Right lobe of liver (tissue), 6 donors: ENCODE measurements around the gene FBXO31. TPM values are rescaled to one million over a fixed set of nuclear protein-coding genes. Genes with fewer than 3 reads are reported as not detected.

Experiments used
- ATAC-seq, 4 donors: fragments of 200-7000 bp; cut with Tn5 transposase; one replicate each; pipeline ENCODE4 v1.9.1; 2020; ENCODE audit warnings: mild to moderate bottlenecking in 4 of 4, moderate library complexity in 4 of 4
- DNase-seq, 3 donors: peaks; one replicate each; pipeline ENCODE4 v3.0.0-alpha.2; 2020
- H3K27ac ChIP-seq, 3 donors: fragments of 200-600 bp; one replicate each; pipeline ENCODE4 v1.8.0; 2022
- H3K27me3 ChIP-seq, 2 donors: fragments of 200-600 bp; one replicate each; pipeline ENCODE4 v1.8.0; 2022
- H3K36me3 ChIP-seq, 4 donors: fragments of 200-600 bp; sonication (generic) in 1 of 4; one replicate each; pipeline versions ENCODE4 v1.5.1 to v1.8.0; 2017 to 2022; ENCODE audit warnings: control low read depth in 1 of 4
- H3K4me1 ChIP-seq, 4 donors: fragments of 200-600 bp; sonication (generic) in 1 of 4; one replicate each; pipeline versions ENCODE4 v1.5.1 to v1.8.0; 2017 to 2022; ENCODE audit warnings: control low read depth in 1 of 4
- H3K4me3 ChIP-seq, 3 donors: fragments of 200-600 bp; one replicate each; pipeline ENCODE4 v1.8.0; 2022
- H3K9me3 ChIP-seq, 4 donors: fragments of 200-600 bp; sonication (generic) in 1 of 4; one replicate each; pipeline versions ENCODE4 v1.5.1 to v1.8.0; 2017 to 2022; ENCODE audit warnings: control low read depth in 1 of 4
- POLR2A ChIP-seq: fragments of 450-650 bp; IDR thresholded peaks from one replicate; pipeline ENCODE4 v1.6.1; 2017; ENCODE audit warnings: antibody characterized with exemption, mild to moderate bottlenecking
- WGBS: methylation state at CpG from one replicate; pipeline ENCODE4 v1.1.6; 2018; ENCODE audit warnings: low coverage, low lambda C conversion rate; ENCODE audit not compliant: insufficient coverage; ENCODE audit errors: missing lambda C conversion rate; 5-methylcytosine and 5-hydroxymethylcytosine counted together
- intact Hi-C, 2 donors: fragments of 100-400 bp; cut with DNase I; formaldehyde crosslinking; loops; one replicate each; pipeline versions ENCODE4 v1.11.2 to v1.14.1; 2022
- total RNA-seq, 6 experiments: library from RNA; depleted of rRNA in 2 of 6; stranded (reverse); fragments of >200 nt in 2 of 6; fragmentation: NEBNext Ultra II Directional in 3 of 6; extraction: Animal tissue kit (Norgen Biotek cat#: 25700) in 3 of 6; gene quantifications; one replicate each; pipeline versions ENCODE4 v1.1.0 to v1.2.4, GENCODE V29; 2016 to 2023
- TF ChIP-seq, protein P1 (sequence below), 4 donors: fragments of 200-600 bp in 3 of 4; fragments of 450-650 bp in 1 of 4; IDR thresholded peaks; one replicate each; pipeline versions ENCODE4 v1.5.1 to v1.8.0; 2016 to 2022; ENCODE audit warnings: antibody characterized with exemption in 4 of 4, mild to moderate bottlenecking in 2 of 4
- donor health status: DM: no; HTN: yes; CAD: no.
- donor health status: DM: no; HTN: no; CAD: no.
- donor health status: DM: no; HTN: no; CAD: no.
- donor health status: DM: no; HTN: yes; CAD: no.
- donor health status: DM: no; HTN: yes; CAD: no.

The FBXO31 gene
- total RNA-seq, 6 experiments from 2014 or later, result 20.6 to 56.9 (median 31.1) TPM

DNA sequence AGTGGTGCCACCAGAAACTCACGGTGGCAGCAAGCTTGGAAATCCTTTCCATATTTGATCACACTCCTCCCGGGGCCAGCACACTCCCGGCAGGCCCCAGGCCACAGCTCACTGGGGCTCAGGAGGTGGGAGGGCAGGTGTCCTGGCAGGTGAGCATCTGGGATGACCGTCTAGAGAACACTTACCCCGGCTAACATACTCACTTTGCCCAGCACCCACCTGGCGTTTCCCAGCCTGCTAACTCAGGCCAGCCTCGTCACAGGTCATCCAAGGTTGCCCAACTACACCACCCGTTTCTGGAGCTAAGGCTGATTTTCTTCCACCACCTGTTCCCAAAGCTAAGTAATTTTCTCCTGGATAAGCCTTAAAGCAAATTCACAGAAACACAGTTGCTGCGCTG, 24.9 kb downstream of the FBXO31 start:
- intact Hi-C loops, result no loop called here
- H3K9me3 ChIP-seq, result no peaks in the 10 kb centered on the region
- H3K4me3 ChIP-seq, result no peak overlapping the region
- H3K27ac ChIP-seq, result no peak overlapping the region
- H3K36me3 ChIP-seq, result peaks cover 0 to 48% (median 18%) of the 10 kb centered on the region in 4 donors
- TF ChIP-seq, protein P1, sequence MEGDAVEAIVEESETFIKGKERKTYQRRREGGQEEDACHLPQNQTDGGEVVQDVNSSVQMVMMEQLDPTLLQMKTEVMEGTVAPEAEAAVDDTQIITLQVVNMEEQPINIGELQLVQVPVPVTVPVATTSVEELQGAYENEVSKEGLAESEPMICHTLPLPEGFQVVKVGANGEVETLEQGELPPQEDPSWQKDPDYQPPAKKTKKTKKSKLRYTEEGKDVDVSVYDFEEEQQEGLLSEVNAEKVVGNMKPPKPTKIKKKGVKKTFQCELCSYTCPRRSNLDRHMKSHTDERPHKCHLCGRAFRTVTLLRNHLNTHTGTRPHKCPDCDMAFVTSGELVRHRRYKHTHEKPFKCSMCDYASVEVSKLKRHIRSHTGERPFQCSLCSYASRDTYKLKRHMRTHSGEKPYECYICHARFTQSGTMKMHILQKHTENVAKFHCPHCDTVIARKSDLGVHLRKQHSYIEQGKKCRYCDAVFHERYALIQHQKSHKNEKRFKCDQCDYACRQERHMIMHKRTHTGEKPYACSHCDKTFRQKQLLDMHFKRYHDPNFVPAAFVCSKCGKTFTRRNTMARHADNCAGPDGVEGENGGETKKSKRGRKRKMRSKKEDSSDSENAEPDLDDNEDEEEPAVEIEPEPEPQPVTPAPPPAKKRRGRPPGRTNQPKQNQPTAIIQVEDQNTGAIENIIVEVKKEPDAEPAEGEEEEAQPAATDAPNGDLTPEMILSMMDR (IDR thresholded peaks at IDR 0.05), result no peak
- TF ChIP-seq POLR2A, result no peak
- no peaks in the 10 kb centered on the region for H3K27me3 ChIP-seq
- WGBS, result 64% methylated on average over 2 of the region's 9 CpGs
- ATAC-seq, result no peak
- DNase-seq, result no peak
- H3K4me1 ChIP-seq, result peaks cover 0 to 7% (median 0%) of the 10 kb centered on the region in 4 donors

DNA sequence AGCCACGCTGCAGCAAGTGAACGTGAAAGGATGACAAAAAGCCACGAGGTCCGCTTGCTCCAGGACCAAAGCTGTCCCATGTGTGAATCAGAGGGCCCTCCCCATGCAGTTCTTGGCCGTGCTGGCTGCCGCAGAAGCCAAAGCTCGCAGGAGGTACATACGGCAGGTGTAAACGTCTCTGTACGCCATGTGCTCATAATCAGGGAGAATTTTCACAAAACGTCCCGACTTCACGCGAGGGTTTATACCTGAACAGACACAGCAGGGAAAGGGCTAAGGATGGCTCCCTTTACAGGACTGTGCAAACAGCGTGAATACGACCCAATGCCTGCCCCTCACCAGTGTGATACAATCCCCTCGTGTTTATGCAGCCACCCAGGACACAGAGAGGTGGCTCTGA, 25.3 kb downstream of the FBXO31 start:
- no peak overlapping the region for H3K27ac ChIP-seq
- no peaks in the 10 kb centered on the region for H3K9me3 ChIP-seq
- no peak for TF ChIP-seq POLR2A
- TF ChIP-seq, protein P1 (IDR thresholded peaks at IDR 0.05), result no peak
- WGBS, result 87% methylated on average over 11 of the region's 17 CpGs
- intact Hi-C loops, result no loop called here
- ATAC-seq, result no peak
- peaks cover 0 to 2% (median 0%) of the 10 kb centered on the region in 4 donors for H3K4me1 ChIP-seq
- DNase-seq, result no peak
- H3K36me3 ChIP-seq, result peaks cover 0 to 48% (median 18%) of the 10 kb centered on the region in 4 donors
- H3K4me3 ChIP-seq, result no peak overlapping the region
- no peaks in the 10 kb centered on the region for H3K27me3 ChIP-seq

DNA sequence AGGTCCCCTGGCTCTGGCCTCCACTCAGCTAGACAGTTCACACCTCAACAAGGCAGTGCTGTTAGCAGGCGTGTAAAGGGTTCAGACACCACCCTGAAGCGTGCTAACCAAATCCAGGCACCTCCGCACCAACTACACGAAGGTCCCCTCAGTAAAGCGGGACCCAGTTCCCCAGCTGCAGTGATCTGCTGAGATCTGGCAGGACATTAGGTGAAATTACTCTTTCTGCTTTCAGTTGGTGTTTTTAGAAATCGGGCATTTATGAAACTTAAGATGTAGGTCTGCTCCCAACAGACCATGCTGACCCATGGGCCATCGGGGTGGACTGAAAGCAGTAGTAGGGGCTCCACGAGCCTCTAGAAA, 27.1 kb downstream of the FBXO31 start:
- 94% methylated on average over 3 of the region's 8 CpGs for WGBS
- ATAC-seq (no peak), DNase-seq (no peak)
- TF ChIP-seq POLR2A, result no peak
- TF ChIP-seq, protein P1 (IDR thresholded peaks at IDR 0.05), result no peak
- H3K9me3 ChIP-seq, result no peaks in the 10 kb centered on the region
- H3K27ac ChIP-seq, result no peak overlapping the region
- H3K4me3 ChIP-seq, result no peak overlapping the region
- no peaks in the 10 kb centered on the region for H3K4me1 ChIP-seq
- intact Hi-C loops, result no loop called here
- H3K36me3 ChIP-seq, result peaks cover 0 to 45% (median 14%) of the 10 kb centered on the region in 4 donors
- no peaks in the 10 kb centered on the region for H3K27me3 ChIP-seq

DNA sequence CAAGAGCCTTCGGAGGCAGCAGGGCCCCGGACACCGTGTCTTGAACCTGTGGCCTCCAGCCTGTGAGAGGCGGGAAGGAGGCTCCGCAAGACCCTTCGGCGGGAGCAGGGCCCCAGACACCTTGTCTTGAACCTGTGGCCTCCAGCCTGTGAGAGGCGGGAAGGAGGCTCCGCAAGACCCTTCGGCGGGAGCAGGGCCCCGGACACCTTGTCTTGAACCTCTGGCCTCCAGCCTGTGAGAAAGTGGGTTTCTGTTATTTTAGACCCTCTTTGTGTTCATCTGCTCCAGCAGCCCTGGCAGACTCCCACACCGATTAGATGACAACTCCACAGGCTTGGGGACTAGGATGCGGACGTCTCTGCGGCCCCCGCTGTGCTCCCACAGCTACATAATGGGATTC, 30.0 kb downstream of the FBXO31 start:
- 97% methylated on average over 5 of the region's 17 CpGs for WGBS

More for the DNA sequence above, 30.0 kb downstream of the FBXO31 start:
- Histone ChIP-seq H3K4me3 (no peak overlapping the region), H3K4me1 (no peaks in the 10 kb centered on the region), H3K9me3 (no peaks in the 10 kb centered on the region), H3K27ac (no peak overlapping the region), H3K27me3 (no peaks in the 10 kb centered on the region), H3K36me3 (peaks cover 0 to 30% (median 5%) of the 10 kb centered on the region in 4 donors)
- DNase-seq (no peak), ATAC-seq (no peak)
- no peak for TF ChIP-seq POLR2A
- TF ChIP-seq, protein P1 (IDR thresholded peaks at IDR 0.05), result no peak
- intact Hi-C loops, result no loop called here
